GM18505 (cell line): ENCODE results near the gene PRR20C.
"Not testable (repeated sequence)": the region's sequence is repeated elsewhere in the genome, so short reads cannot be mapped to it uniquely, and the experiment has no call there.

Experiments used
- ATAC-seq: cut with Tn5 transposase; IDR thresholded peaks from one replicate; pipeline ENCODE4 v1.9.1; 2021; ENCODE audit not compliant: unreplicated experiment
- POLR2A ChIP-seq: IDR thresholded peaks from 4 replicates; pipeline ENCODE4 v1.6.1; 2011; ENCODE audit warnings: borderline replicate concordance; ENCODE audit not compliant: insufficient read depth, insufficient read length; ENCODE audit errors: extremely low read depth

PRR20C gene

GRCh38 chr13:57153761-57154160, at the start of gene PRR20C:
Gene PRR20C, plus strand, starts transcription at chr13:57154061. Its CDS starts 387 bp downstream, at chr13:57154448.
- ATAC-seq: not testable (repeated sequence)

- no peak for ATAC-seq
- TF ChIP-seq POLR2A: no peak
Observed at GRCh38 chr13:57114945-57115344, 38.9 kb upstream of the PRR20C start.

GRCh38 chr13:57123681-57124080, 30.2 kb upstream of the PRR20C start:
- no peak for TF ChIP-seq POLR2A
- no peak for ATAC-seq

GRCh38 chr13:57128909-57129308, 25.0 kb upstream of the PRR20C start:
- no peak for ATAC-seq
- TF ChIP-seq POLR2A: no peak

GRCh38 chr13:57136093-57136492, 17.8 kb upstream of the PRR20C start:
- no peak for TF ChIP-seq POLR2A
- ATAC-seq: no peak

GRCh38 chr13:57137585-57137984, 16.3 kb upstream of the PRR20C start:
- TF ChIP-seq POLR2A: no peak
- ATAC-seq: no peak

GRCh38 chr13:57138988-57139387, 14.9 kb upstream of the PRR20C start:
- no peak for ATAC-seq

GRCh38 chr13:57139781-57140180, 14.1 kb upstream of the PRR20C start:
- not testable (repeated sequence) for ATAC-seq

More at GRCh38 chr13:57138988-57139387, 14.9 kb upstream of the PRR20C start:
- no peak for TF ChIP-seq POLR2A

GRCh38 chr13:57140235-57140968, 13.5 kb upstream of the PRR20C start, which contains the start of gene PRR20A:
Gene PRR20A, plus strand, starts transcription at chr13:57140918. Its CDS starts 387 bp downstream, at chr13:57141305.
- not testable (repeated sequence) for ATAC-seq

- ATAC-seq: not testable (repeated sequence)
Observed at GRCh38 chr13:57147188-57147587, 6.7 kb upstream of the PRR20C start, which contains the start of gene PRR20B. Gene PRR20B, plus strand, starts transcription at chr13:57147488. Its CDS starts 387 bp downstream, at chr13:57147875.

GRCh38 chr13:57148106-57148505, 5.8 kb upstream of the PRR20C start:
- ATAC-seq: not testable (repeated sequence)

GRCh38 chr13:57160332-57160731, 6.5 kb downstream of the PRR20C start, which contains the start of gene PRR20D:
Gene PRR20D, plus strand, starts transcription at chr13:57160632. Its CDS starts 387 bp downstream, at chr13:57161019.
- not testable (repeated sequence) for ATAC-seq

GRCh38 chr13:57166897-57167296, 13.0 kb downstream of the PRR20C start, which contains the start of gene PRR20E:
Gene PRR20E, plus strand, starts transcription at chr13:57167197. Its CDS starts 387 bp downstream, at chr13:57167584.
- not testable (repeated sequence) for ATAC-seq

- ATAC-seq: no peak
- no peak for TF ChIP-seq POLR2A
Observed at GRCh38 chr13:57191667-57192066, 37.8 kb downstream of the PRR20C start.
